HCT116 (cell line): Measurements from ENCODE around the gene PRR20B. TPM values are rescaled to one million over a fixed set of nuclear protein-coding genes. Genes with fewer than 3 reads are reported as not detected.
"Not testable (repeated sequence)": the region's sequence is repeated elsewhere in the genome, so short reads cannot be mapped to it uniquely, and the experiment has no call there.

ENCODE experiments used
- ATAC-seq: fragments of 200-7000 bp; cut with Tn5 transposase; 2 replicates; pipeline ENCODE4 v1.9.1; 2020; ENCODE audit warnings: mild to moderate bottlenecking, moderate library complexity
- Bru-seq: library from RNA; stranded (reverse); fragments of 400-500 nt; gene quantifications from one replicate; lab custom pipeline; 2021; lab: Mats Ljungman, UMichigan
- BruChase-seq, 2 experiments: library from RNA; stranded (reverse); fragments of 400-500 nt; gene quantifications; one replicate each; lab custom pipeline; 2021; lab: Mats Ljungman, UMichigan
- BruUV-seq: library from RNA; stranded (reverse); fragments of 400-500 nt; replicated peaks from 2 replicates; lab custom pipeline; 2021; lab: Mats Ljungman, UMichigan
- CTCF ChIA-PET: fragments of 300-600 bp; sonication (Branson Sonifier 250); formaldehyde crosslinking; loops from one replicate; lab custom pipeline; 2021; ENCODE audit warnings: antibody characterized with exemption; lab: Charles Lee
- POLR2A ChIA-PET: fragments of 300-600, 350-600 bp; sonication (Branson Sonifier 250); formaldehyde crosslinking; loops from one replicate; lab custom pipeline; 2021; ENCODE audit warnings: antibody characterized with exemption; lab: Charles Lee
- RAD21 ChIA-PET, 2 experiments: fragments of 300-600 bp; sonication (Branson Sonifier 250); formaldehyde crosslinking; loops; one replicate each; lab custom pipeline; 2023; ENCODE audit warnings: low total read pairs in 2 of 2; ENCODE audit not compliant: uncharacterized antibody in 2 of 2, unreplicated experiment in 2 of 2, low non-redundant PET in 1 of 2; lab: Charles Lee
- DNase-seq: peaks from one replicate; pipeline ENCODE4 v3.0.0-alpha.2; 2010; ENCODE audit warnings: low read depth, low spot score
- H2AFZ ChIP-seq: fragments of 200-600 bp; shearing (Covaris generic), sonication (generic); 2 replicates; pipeline ENCODE4 v1.6.1; 2017; ENCODE audit warnings: low read depth, mixed run types, mixed read lengths, antibody characterized with exemption, low read length; ENCODE audit not compliant: poor library complexity, severe bottlenecking
- H3K27ac ChIP-seq: 2 replicates; pipeline ENCODE4 v1.5.1; 2012; ENCODE audit warnings: low read depth, low read length
- H3K27me3 ChIP-seq: fragments of 200-600 bp; sonication (generic); 2 replicates; pipeline ENCODE4 v1.6.1; 2016; ENCODE audit warnings: mixed run types, low read length, mixed read lengths; ENCODE audit not compliant: insufficient read depth
- H3K36me3 ChIP-seq, 2 experiments: fragments of 200-500 bp in 1 of 2; fragments of 200-600 bp in 1 of 2; sonication (Bioruptor generic) in 1 of 2; sonication (generic) in 1 of 2; 2 replicates each; pipeline versions ENCODE4 v1.5.1 to v1.6.1; 2014 to 2016; ENCODE audit warnings: low read length in 2 of 2, inconsistent platforms in 1 of 2, mixed read lengths in 1 of 2, mixed run types in 1 of 2; ENCODE audit not compliant: insufficient read depth in 2 of 2, control insufficient read depth in 1 of 2
- H3K4me1 ChIP-seq, 2 experiments: fragments of 200-600 bp in 1 of 2; sonication (generic) in 1 of 2; 2 replicates each; pipeline versions ENCODE4 v1.5.1 to v1.6.1; 2012 to 2017; ENCODE audit warnings: low read length in 2 of 2, inconsistent platforms in 1 of 2, mild to moderate bottlenecking in 1 of 2, mixed read lengths in 1 of 2, mixed run types in 1 of 2, moderate library complexity in 1 of 2; ENCODE audit not compliant: insufficient read depth in 2 of 2, control insufficient read depth in 1 of 2
- H3K4me2 ChIP-seq: fragments of 200-600 bp; sonication (generic); 2 replicates; pipeline ENCODE4 v1.6.1; 2017; ENCODE audit warnings: mixed run types, low read length, mixed read lengths
- H3K4me3 ChIP-seq, 2 experiments: fragments of 200-600 bp in 1 of 2; sonication (generic) in 1 of 2; replicated peaks in 1 of 2; 2 replicates each; pipeline ENCODE4 v1.5.1; 2011 to 2016; ENCODE audit warnings: low read length in 2 of 2, control low read depth in 1 of 2, low read depth in 1 of 2, mild to moderate bottlenecking in 1 of 2, mixed read lengths in 1 of 2, mixed run types in 1 of 2
- H3K79me2 ChIP-seq: fragments of 200-600 bp; sonication (generic); 2 replicates; pipeline ENCODE4 v1.6.1; 2017; ENCODE audit warnings: mild to moderate bottlenecking, mixed run types, low read length, moderate library complexity, mixed read lengths; ENCODE audit not compliant: insufficient read depth
- H3K9ac ChIP-seq: fragments of 200-600 bp; sonication (generic); 2 replicates; pipeline ENCODE4 v1.6.1; 2016; ENCODE audit warnings: low read length, mixed read lengths
- H3K9me2 ChIP-seq: fragments of 200-600 bp; sonication (generic), shearing (Covaris generic); 2 replicates; pipeline ENCODE4 v1.6.1; 2017; ENCODE audit warnings: mixed run types, mild to moderate bottlenecking, moderate library complexity; ENCODE audit not compliant: insufficient read depth
- H3K9me3 ChIP-seq, 2 experiments: fragments of 200-500 bp in 1 of 2; fragments of 200-600 bp in 1 of 2; sonication (Bioruptor generic) in 1 of 2; sonication (generic) in 1 of 2; 2 replicates each; pipeline ENCODE4 v1.6.1; 2014 to 2017; ENCODE audit warnings: low read length in 2 of 2, mixed read lengths in 2 of 2, inconsistent platforms in 1 of 2, low read depth in 1 of 2, mild to moderate bottlenecking in 1 of 2, mixed run types in 1 of 2, moderate library complexity in 1 of 2; ENCODE audit not compliant: control insufficient read depth in 1 of 2, insufficient read depth in 1 of 2
- H4K20me1 ChIP-seq: fragments of 200-600 bp; sonication (generic), shearing (Covaris generic); 2 replicates; pipeline ENCODE4 v1.6.1; 2017; ENCODE audit warnings: mixed run types, mild to moderate bottlenecking, moderate library complexity; ENCODE audit not compliant: insufficient read depth
- ATF3 ChIP-seq: IDR thresholded peaks from 2 replicates; pipeline ENCODE4 v1.6.1; 2012
- CBX3 ChIP-seq: IDR thresholded peaks from 2 replicates; pipeline ENCODE4 v1.6.1; 2012; ENCODE audit warnings: low read depth
- ELF1 ChIP-seq: IDR thresholded peaks from 2 replicates; pipeline ENCODE4 v1.6.1; 2012; ENCODE audit warnings: low read depth, borderline replicate concordance
- EZH2 ChIP-seq: fragments of 200-600 bp; sonication (generic); IDR thresholded peaks from 2 replicates; pipeline ENCODE4 v1.6.1; 2017; ENCODE audit warnings: antibody characterized with exemption, mixed run types
- EZH2phosphoT487 ChIP-seq: fragments of 200-600 bp; IDR thresholded peaks from 2 replicates; pipeline ENCODE4 v1.6.1; 2018; ENCODE audit warnings: antibody characterized with exemption, borderline replicate concordance
- FOSL1 ChIP-seq: IDR thresholded peaks from 2 replicates; pipeline ENCODE4 v1.6.1; 2012; ENCODE audit warnings: low read depth
- POLR2A ChIP-seq: IDR thresholded peaks from 2 replicates; pipeline ENCODE4 v1.7.0; 2011; ENCODE audit warnings: borderline replicate concordance; ENCODE audit not compliant: insufficient read depth, insufficient read length; ENCODE audit errors: extremely low read depth
- POLR2AphosphoS5 ChIP-seq: IDR thresholded peaks from 2 replicates; pipeline ENCODE4 v1.6.1; 2011; ENCODE audit warnings: mild to moderate bottlenecking, low read depth, low read length, moderate library complexity
- RAD21 ChIP-seq: IDR thresholded peaks from 2 replicates; pipeline ENCODE4 v1.6.1; 2012; ENCODE audit warnings: low read depth, mild to moderate bottlenecking
- REST ChIP-seq: IDR thresholded peaks from 2 replicates; pipeline ENCODE4 v1.6.1; 2012; ENCODE audit warnings: low read depth
- SIN3A ChIP-seq: IDR thresholded peaks from 2 replicates; pipeline ENCODE4 v1.6.1; 2012; ENCODE audit warnings: low read depth
- SRF ChIP-seq: IDR thresholded peaks from 2 replicates; pipeline ENCODE4 v1.6.1; 2012; ENCODE audit warnings: low read depth
- YY1 ChIP-seq: IDR thresholded peaks from 2 replicates; pipeline ENCODE4 v1.6.1; 2011; ENCODE audit warnings: low read length, low read depth, moderate library complexity, mild to moderate bottlenecking; ENCODE audit not compliant: insufficient replicate concordance; ENCODE audit errors: extremely low read depth
- ZBTB33 ChIP-seq: IDR thresholded peaks from 2 replicates; pipeline ENCODE4 v1.6.1; 2011; ENCODE audit warnings: mild to moderate bottlenecking, low read length, moderate library complexity; ENCODE audit not compliant: insufficient replicate concordance; ENCODE audit errors: extremely low read depth
- ZFX ChIP-seq: fragments of 450-650 bp; IDR thresholded peaks from 2 replicates; pipeline ENCODE4 v1.6.1; 2017
- ZNF274 ChIP-seq: fragments of 200-500 bp; sonication (Bioruptor generic); IDR thresholded peaks from 2 replicates; pipeline ENCODE4 v1.6.1; 2014; ENCODE audit warnings: mild to moderate bottlenecking, low read depth, low read length, inconsistent platforms
- intact Hi-C: fragments of 100-400 bp; cut with micrococcal nuclease; formaldehyde crosslinking; loops from 2 replicates; pipeline ENCODE4 v1.10.0; 2022
- long read RNA-seq: library from polyadenylated mRNA; unstranded; transcript quantifications from one replicate; pipeline ENCODE4 v2.0.0, GENCODE V29; 2021; ENCODE audit not compliant: unreplicated experiment
- polyA plus RNA-seq: library from polyadenylated mRNA; unstranded; fragments of >200 nt; gene quantifications from 2 replicates; pipeline ENCODE4 v1.2.1, GENCODE V29; 2012; ENCODE audit warnings: missing spikeins
- total RNA-seq: library from RNA; stranded (reverse); gene quantifications from one replicate; pipeline ENCODE4 v1.2.1, GENCODE V29; 2021; ENCODE audit not compliant: unreplicated experiment

Gene PRR20B
- not detected for total RNA-seq
- polyA plus RNA-seq = not detected in 2 replicates
- Bru-seq, nascent RNA = not detected
- BruChase-seq, experiment 1, labeled RNA remaining after a 6-hour chase = not detected
- BruChase-seq, experiment 2, labeled RNA remaining after a 2-hour chase = not detected
- long read RNA-seq = 0 reads

GRCh38 chr13:57147188-57147587 lies at the start of gene PRR20B:
TSS of gene PRR20B (plus strand) at chr13:57147488. CDS start at chr13:57147875, 387 bp downstream.
- H3K4me2 ChIP-seq, H3K9me3 ChIP-seq, ATAC-seq, H3K27me3 ChIP-seq, H3K27ac ChIP-seq, H3K79me2 ChIP-seq, H3K36me3 ChIP-seq, BruUV-seq, H4K20me1 ChIP-seq, CTCF ChIA-PET, H3K4me1 ChIP-seq, RAD21 ChIA-PET, H3K4me3 ChIP-seq, intact Hi-C loops, POLR2A ChIA-PET, H3K9ac ChIP-seq, H2AFZ ChIP-seq, DNase-seq, H3K9me2 ChIP-seq: not testable (repeated sequence)

- Histone ChIP-seq H3K27me3 (no peaks in the 10 kb centered on the region), H3K4me3 (no peak overlapping the region), H3K27ac (no peak overlapping the region), H3K4me1 (no peaks in the 10 kb centered on the region), H3K9ac (no peak overlapping the region), H3K36me3 (no peaks in the 10 kb centered on the region), H3K9me2 (no peaks in the 10 kb centered on the region), H4K20me1 (no peaks in the 10 kb centered on the region), H3K4me2 (no peak overlapping the region), H3K79me2 (no peaks in the 10 kb centered on the region), H2AFZ (no peak overlapping the region), H3K9me3 (peaks cover 16 to 33% of the 10 kb centered on the region in 2 experiments; a peak in 2 of 4 replicates)
- ChIA-PET POLR2A (no interaction called here), RAD21 (no interaction called here), CTCF (no interaction called here)
- intact Hi-C loops = no loop called here
- ATAC-seq (no peak), DNase-seq (no peak)
- BruUV-seq = no TSS peak
- no peak for TF ChIP-seq ZBTB33
- no peak for TF ChIP-seq POLR2AphosphoS5
- no peak for TF ChIP-seq ELF1
- TF ChIP-seq EZH2 = no peak
- TF ChIP-seq SRF = no peak
- TF ChIP-seq ZFX = no peak
- no peak for TF ChIP-seq ZNF274
- TF ChIP-seq EZH2phosphoT487 = no peak
- no peak for TF ChIP-seq REST
- TF ChIP-seq YY1 = no peak
- no peak for TF ChIP-seq FOSL1
- TF ChIP-seq SIN3A = no peak
- TF ChIP-seq ATF3 = no peak
- no peak for TF ChIP-seq CBX3
- TF ChIP-seq POLR2A = no peak
- no peak for TF ChIP-seq RAD21
These were observed 32.3 kb upstream of the PRR20B start for GRCh38 chr13:57114945-57115344.
